Colonic mucosa (tissue), 4 donors: ENCODE results near the gene PCDHGB3. TPM values are rescaled to one million over a fixed set of nuclear protein-coding genes. Genes with fewer than 3 reads are reported as not detected.
"Not testable (repeated sequence)": the region's sequence is repeated elsewhere in the genome, so short reads cannot be mapped to it uniquely, and the experiment has no call there.

ENCODE experiments used
- DNase-seq: peaks from one replicate; pipeline ENCODE4 v3.0.0-alpha.2; 2020
- H3K27ac ChIP-seq: fragments of 200-600 bp; one replicate; pipeline ENCODE4 v1.8.0; 2021
- H3K27me3 ChIP-seq: fragments of 200-600 bp; one replicate; pipeline ENCODE4 v1.8.0; 2021
- H3K36me3 ChIP-seq: fragments of 200-600 bp; one replicate; pipeline ENCODE4 v1.8.0; 2021
- H3K4me1 ChIP-seq: fragments of 200-600 bp; one replicate; pipeline ENCODE4 v1.8.0; 2021; ENCODE audit warnings: mild to moderate bottlenecking
- H3K4me3 ChIP-seq: fragments of 200-600 bp; one replicate; pipeline ENCODE4 v1.8.0; 2021
- H3K9ac ChIP-seq, 2 donors: one replicate each; pipeline ENCODE4 v1.7.0; 2013; ENCODE audit warnings: control low read depth in 2 of 2, low read depth in 2 of 2, low read length in 2 of 2
- H3K9me3 ChIP-seq: fragments of 200-600 bp; one replicate; pipeline ENCODE4 v1.8.0; 2021
- intact Hi-C: fragments of 100-400 bp; cut with DNase I; formaldehyde crosslinking; loops from one replicate; pipeline ENCODE4 v1.14.1; 2022
- total RNA-seq, 2 donors: library from RNA; stranded (reverse); fragmentation: NEBNext Ultra II Directional in 1 of 2; extraction: Animal tissue kit (Norgen Biotek cat#: 25700) in 1 of 2; gene quantifications; one replicate each; pipeline ENCODE4 v1.2.1, GENCODE V29; 2021
- TF ChIP-seq, protein P1 (sequence below): fragments of 200-600 bp; IDR thresholded peaks from one replicate; pipeline ENCODE4 v1.8.0; 2022; ENCODE audit warnings: antibody characterized with exemption, mild to moderate bottlenecking
- donor health status: healthy.
- donor health status: DM: no; HTN: no; CAD: no.
- donor health status: DM: no; HTN: no; CAD: no.

Gene PCDHGB3
- total RNA-seq, 2 donors from 2014 or later = 0.57 to 1.1 TPM

DNA sequence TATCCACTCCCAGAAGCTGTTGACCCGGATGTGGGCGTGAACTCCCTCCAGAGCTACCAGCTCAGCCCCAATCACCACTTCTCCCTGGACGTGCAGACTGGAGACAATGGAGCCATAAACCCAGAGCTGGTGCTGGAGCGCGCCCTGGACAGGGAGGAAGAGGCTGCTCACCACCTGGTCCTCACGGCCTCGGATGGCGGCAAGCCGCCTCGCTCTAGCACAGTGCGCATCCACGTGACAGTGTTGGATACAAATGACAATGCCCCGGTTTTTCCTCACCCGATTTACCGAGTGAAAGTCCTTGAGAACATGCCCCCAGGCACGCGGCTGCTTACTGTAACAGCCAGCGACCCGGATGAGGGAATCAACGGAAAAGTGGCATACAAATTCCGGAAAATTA, 23.2 kb downstream of the PCDHGB3 start:
- no peaks in the 10 kb centered on the region for H3K36me3 ChIP-seq
- intact Hi-C loops = no loop called here
- no peaks in the 10 kb centered on the region for H3K4me1 ChIP-seq
- TF ChIP-seq, protein P1, sequence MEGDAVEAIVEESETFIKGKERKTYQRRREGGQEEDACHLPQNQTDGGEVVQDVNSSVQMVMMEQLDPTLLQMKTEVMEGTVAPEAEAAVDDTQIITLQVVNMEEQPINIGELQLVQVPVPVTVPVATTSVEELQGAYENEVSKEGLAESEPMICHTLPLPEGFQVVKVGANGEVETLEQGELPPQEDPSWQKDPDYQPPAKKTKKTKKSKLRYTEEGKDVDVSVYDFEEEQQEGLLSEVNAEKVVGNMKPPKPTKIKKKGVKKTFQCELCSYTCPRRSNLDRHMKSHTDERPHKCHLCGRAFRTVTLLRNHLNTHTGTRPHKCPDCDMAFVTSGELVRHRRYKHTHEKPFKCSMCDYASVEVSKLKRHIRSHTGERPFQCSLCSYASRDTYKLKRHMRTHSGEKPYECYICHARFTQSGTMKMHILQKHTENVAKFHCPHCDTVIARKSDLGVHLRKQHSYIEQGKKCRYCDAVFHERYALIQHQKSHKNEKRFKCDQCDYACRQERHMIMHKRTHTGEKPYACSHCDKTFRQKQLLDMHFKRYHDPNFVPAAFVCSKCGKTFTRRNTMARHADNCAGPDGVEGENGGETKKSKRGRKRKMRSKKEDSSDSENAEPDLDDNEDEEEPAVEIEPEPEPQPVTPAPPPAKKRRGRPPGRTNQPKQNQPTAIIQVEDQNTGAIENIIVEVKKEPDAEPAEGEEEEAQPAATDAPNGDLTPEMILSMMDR = no peak
- no peaks in the 10 kb centered on the region for H3K27me3 ChIP-seq
- H3K4me3 ChIP-seq = no peak overlapping the region
- no peak for DNase-seq
- H3K27ac ChIP-seq = no peak overlapping the region
- H3K9ac ChIP-seq = no peak overlapping the region
- no peaks in the 10 kb centered on the region for H3K9me3 ChIP-seq

DNA sequence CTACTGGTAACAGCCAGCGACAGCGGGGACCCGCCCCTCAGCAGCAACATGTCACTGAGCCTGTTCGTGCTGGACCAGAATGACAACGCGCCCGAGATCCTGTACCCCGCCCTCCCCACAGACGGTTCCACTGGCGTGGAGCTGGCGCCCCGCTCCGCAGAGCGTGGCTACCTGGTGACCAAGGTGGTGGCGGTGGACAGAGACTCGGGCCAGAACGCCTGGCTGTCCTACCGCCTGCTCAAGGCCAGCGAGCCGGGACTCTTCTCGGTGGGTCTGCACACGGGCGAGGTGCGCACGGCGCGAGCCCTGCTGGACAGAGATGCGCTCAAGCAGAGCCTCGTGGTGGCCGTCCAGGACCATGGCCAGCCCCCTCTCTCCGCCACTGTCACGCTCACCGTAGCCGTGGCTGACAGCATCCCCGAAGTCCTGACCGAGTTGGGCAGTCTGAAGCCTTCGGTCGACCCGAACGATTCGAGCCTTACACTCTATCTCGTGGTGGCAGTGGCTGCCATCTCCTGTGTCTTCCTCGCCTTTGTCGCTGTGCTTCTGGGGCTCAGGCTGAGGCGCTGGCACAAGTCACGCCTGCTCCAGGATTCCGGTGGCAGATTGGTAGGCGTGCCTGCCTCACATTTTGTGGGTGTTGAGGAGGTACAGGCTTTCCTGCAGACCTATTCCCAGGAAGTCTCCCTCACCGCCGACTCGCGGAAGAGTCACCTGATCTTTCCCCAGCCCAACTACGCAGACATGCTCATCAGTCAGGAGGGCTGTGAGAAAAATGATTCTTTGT, 24.6 kb downstream of the PCDHGB3 start:
- H3K9ac ChIP-seq, H3K4me1 ChIP-seq, intact Hi-C loops, H3K9me3 ChIP-seq, H3K4me3 ChIP-seq, DNase-seq, H3K27me3 ChIP-seq, H3K27ac ChIP-seq, H3K36me3 ChIP-seq: not testable (repeated sequence)

DNA sequence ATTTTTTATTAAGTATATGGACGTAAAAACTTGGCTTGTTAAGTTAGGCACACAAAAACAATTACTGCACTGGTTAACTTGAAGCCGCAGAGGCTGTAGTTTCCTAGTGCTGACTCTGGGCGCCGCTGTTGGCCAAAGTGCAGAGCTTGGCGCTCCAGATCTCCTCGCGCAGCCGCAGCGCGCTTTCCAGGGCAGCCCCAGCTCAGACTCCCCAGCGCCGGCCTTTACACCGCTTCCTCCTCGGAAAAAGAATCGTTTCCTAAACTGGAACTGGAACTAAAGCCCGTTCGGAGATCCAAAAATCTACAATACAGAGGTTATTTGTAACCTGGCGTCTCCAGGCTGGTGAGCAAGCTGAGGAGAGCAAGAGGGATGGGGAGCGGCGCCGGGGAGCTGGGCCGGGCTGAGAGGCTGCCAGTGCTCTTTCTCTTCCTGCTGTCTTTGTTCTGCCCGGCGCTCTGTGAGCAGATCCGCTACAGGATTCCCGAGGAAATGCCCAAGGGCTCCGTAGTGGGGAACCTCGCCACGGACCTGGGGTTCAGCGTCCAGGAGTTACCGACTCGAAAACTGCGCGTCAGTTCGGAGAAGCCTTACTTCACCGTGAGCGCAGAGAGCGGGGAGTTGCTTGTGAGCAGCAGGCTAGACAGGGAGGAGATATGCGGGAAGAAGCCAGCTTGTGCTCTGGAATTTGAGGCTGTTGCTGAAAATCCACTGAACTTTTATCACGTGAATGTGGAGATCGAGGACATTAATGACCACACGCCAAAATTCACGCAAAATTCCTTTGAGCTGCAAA, 27.9 kb downstream of the PCDHGB3 start, which contains the start of gene PCDHGB5:
Gene PCDHGB5, plus strand, starts transcription at position 192 of the 796 bp plus-strand sequence. Its CDS starts 181 bp downstream, at position 373.
- H3K36me3 ChIP-seq, H3K9me3 ChIP-seq, H3K9ac ChIP-seq, H3K27me3 ChIP-seq, H3K4me3 ChIP-seq, H3K27ac ChIP-seq, H3K4me1 ChIP-seq, intact Hi-C loops: not testable (repeated sequence)
- TF ChIP-seq, protein P1 = peak; percentile 52
- DNase-seq = peak; percentile 40

DNA sequence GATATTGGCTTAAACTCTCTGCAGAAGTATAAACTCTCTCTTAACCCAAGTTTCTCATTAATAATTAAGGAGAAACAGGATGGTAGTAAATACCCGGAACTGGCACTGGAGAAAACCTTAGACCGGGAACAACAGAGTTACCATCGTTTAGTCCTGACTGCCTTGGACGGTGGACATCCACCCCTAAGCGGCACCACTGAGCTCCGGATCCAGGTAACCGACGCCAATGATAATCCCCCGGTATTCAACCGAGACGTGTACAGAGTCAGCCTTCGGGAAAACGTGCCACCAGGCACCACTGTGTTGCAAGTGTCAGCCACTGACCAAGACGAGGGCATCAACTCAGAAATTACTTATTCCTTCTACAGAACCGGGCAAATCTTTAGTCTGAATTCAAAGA, 28.6 kb downstream of the PCDHGB3 start:
- Histone ChIP-seq H3K27ac (no peak overlapping the region), H3K4me3 (no peak overlapping the region), H3K9ac (no peak overlapping the region), H3K36me3 (no peaks in the 10 kb centered on the region), H3K27me3 (no peaks in the 10 kb centered on the region), H3K4me1 (no peaks in the 10 kb centered on the region), H3K9me3 (no peaks in the 10 kb centered on the region)
- TF ChIP-seq, protein P1 = no peak
- no peak for DNase-seq
- intact Hi-C loops = no loop called here

DNA sequence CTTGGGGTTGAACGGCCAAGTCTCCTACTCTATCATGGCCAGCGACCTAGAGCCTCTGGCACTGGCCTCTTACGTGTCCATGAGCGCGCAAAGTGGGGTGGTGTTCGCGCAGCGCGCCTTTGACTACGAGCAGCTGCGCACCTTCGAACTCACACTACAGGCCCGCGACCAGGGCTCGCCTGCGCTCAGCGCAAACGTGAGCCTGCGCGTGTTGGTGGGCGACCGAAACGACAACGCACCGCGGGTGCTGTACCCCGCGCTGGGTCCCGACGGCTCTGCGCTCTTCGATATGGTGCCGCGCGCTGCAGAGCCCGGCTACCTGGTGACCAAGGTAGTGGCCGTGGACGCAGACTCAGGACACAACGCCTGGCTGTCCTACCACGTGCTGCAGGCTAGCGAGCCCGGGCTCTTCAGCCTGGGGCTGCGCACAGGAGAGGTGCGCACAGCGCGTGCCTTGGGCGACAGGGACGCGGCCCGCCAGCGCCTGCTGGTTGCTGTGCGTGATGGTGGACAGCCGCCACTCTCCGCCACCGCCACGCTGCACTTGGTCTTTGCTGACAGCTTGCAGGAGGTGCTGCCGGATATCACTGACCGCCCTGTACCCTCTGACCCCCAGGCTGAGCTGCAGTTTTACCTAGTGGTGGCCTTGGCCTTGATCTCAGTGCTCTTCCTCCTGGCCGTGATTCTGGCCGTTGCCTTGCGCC, 29.7 kb downstream of the PCDHGB3 start:
- intact Hi-C loops = no loop called here
- no peaks in the 10 kb centered on the region for H3K4me1 ChIP-seq
- no peak overlapping the region for H3K4me3 ChIP-seq
- no peaks in the 10 kb centered on the region for H3K9me3 ChIP-seq
- no peaks in the 10 kb centered on the region for H3K27me3 ChIP-seq
- no peak for DNase-seq
- TF ChIP-seq, protein P1 = no peak
- no peak overlapping the region for H3K27ac ChIP-seq
- H3K9ac ChIP-seq = no peak overlapping the region
- H3K36me3 ChIP-seq = no peaks in the 10 kb centered on the region
